ENCODE measurements around the gene DEFB131A.
"Not testable (repeated sequence)": the region's sequence is repeated elsewhere in the genome, so short reads cannot be mapped to it uniquely, and the experiment has no call there.

DEFB131A gene

GRCh38 chr4:9495443-9495842 lies 51.2 kb downstream of the DEFB131A start:
- DNase-seq: peak; percentile 17

DNA sequence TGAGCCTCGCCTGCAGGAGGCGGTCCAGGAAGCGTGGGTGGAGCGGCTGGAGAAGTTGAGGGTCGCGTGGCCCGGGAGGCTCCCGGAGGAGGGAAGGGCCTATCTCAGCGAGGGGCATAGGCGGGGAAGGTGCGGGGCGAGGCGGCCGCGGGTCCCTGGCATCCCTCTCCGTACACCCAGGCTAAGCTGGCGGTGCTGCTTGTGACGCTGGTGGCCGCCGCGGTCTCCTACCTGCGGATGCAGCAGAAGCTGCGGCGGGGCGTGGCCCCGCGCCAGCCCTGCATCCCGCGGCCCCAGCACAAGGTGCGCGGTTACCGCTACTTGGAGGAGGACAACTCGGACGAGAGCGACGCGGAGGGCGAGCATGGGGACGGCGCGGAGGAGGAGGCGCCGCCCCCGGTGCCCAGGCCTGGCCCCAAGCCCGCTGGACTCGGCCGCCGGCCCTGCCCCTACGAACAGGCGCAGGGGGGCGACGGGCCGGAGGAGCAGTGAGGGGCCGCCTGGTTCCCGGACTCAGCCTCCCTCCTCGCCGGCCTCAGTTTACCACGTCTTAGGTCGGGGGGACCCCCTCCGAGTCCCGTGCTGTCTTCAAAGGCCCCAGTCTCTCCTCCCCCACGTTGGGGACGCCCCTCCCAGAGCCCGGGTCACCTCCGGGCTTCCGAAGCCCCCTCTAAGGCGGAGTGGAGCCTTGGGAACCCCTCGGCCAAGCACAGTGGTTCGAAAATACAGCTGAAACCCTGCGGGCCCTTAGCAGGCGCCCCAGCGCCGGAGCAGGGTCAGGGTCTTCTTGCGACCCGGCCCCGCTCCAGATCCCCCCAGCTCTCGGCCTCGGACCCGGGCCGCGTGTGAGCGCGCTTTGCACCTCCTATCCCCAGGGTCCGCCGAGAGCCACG lies 53.6 kb downstream of the DEFB131A start:
- not testable (repeated sequence) for DNase-seq

- not testable (repeated sequence) for DNase-seq
Observed at GRCh38 chr4:9498468-9499040, 54.3 kb downstream of the DEFB131A start.

DNA sequence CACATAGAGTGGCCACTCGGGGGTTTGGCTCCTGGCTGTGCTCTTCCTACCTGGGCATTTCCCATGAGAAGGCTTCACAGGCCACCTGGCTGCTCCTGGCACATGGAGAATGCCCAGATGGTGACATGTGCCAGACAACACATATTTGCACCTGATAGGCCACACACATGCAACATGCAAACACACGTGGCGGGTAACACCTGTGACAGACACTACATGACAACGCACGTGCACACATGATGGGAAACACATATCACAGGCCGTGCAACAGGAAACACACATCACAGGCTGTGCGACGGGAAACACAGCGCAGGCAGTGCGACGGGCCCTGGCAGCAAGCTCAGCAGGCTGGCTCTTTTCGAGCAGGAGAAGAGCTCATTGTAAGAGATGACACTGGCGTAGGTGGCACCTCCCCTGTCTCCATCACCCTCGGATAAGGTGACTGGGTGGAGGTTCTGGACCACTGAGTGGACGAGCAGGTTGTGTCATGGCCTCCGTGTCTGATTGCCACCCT lies 55.8 kb downstream of the DEFB131A start:
- not testable (repeated sequence) for DNase-seq

All from KG1 (cell line).